Fibroblast of lung (primary cell): ENCODE results near the gene TBC1D22A. TPM values are rescaled to one million over a fixed set of nuclear protein-coding genes. Genes with fewer than 3 reads are reported as not detected.

Experiments used
- DNase-seq, 2 donors: peaks; one replicate each; pipeline versions ENCODE4 v3.0.0 to v3.0.0-alpha.2; 2010; ENCODE audit warnings: low read depth in 2 of 2
- H2AFZ ChIP-seq: 2 replicates; pipeline ENCODE4 v1.5.1; 2012; ENCODE audit warnings: low read length, control low read depth, inconsistent platforms
- H3K27ac ChIP-seq: 2 replicates; pipeline ENCODE4 v1.5.1; 2011; ENCODE audit warnings: low read length, control low read depth; ENCODE audit not compliant: insufficient read depth
- H3K27me3 ChIP-seq: 2 replicates; pipeline ENCODE4 v1.5.1; 2011; ENCODE audit warnings: mild to moderate bottlenecking, low read length; ENCODE audit not compliant: control insufficient read depth, insufficient read depth
- H3K36me3 ChIP-seq: 2 replicates; pipeline ENCODE4 v1.5.1; 2011; ENCODE audit warnings: low read length; ENCODE audit not compliant: control insufficient read depth, insufficient read depth
- H3K4me1 ChIP-seq: 2 replicates; pipeline ENCODE4 v1.5.1; 2011; ENCODE audit warnings: low read length; ENCODE audit not compliant: control insufficient read depth, insufficient read depth; ENCODE audit errors: extremely low read depth
- H3K4me2 ChIP-seq: 2 replicates; pipeline ENCODE4 v1.5.1; 2011; ENCODE audit warnings: low read length, control low read depth; ENCODE audit not compliant: insufficient read depth; ENCODE audit errors: extremely low read depth
- H3K4me3 ChIP-seq, 4 experiments: fragments of 200-600 bp in 1 of 4; sonication (generic) in 1 of 4; replicated peaks in 1 of 4; 2 replicates each; pipeline ENCODE4 v1.5.1; 2011 to 2016; ENCODE audit warnings: low read length in 4 of 4, low read depth in 3 of 4, mild to moderate bottlenecking in 3 of 4, control low read depth in 2 of 4, inconsistent platforms in 1 of 4, mixed read lengths in 1 of 4; ENCODE audit not compliant: insufficient read depth in 1 of 4; ENCODE audit errors: control extremely low read depth in 1 of 4
- H3K79me2 ChIP-seq: 2 replicates; pipeline ENCODE4 v1.5.1; 2012; ENCODE audit warnings: mild to moderate bottlenecking, low read length, inconsistent platforms; ENCODE audit not compliant: control insufficient read depth, insufficient read depth
- H3K9ac ChIP-seq: 2 replicates; pipeline ENCODE4 v1.5.1; 2011; ENCODE audit warnings: mild to moderate bottlenecking, low read length, control low read depth; ENCODE audit not compliant: insufficient read depth
- H3K9me3 ChIP-seq: 2 replicates; pipeline ENCODE4 v1.5.1; 2012; ENCODE audit warnings: low read depth, low read length; ENCODE audit not compliant: control insufficient read depth, insufficient read depth
- H4K20me1 ChIP-seq: 2 replicates; pipeline ENCODE4 v1.5.1; 2011; ENCODE audit warnings: low read length; ENCODE audit not compliant: control insufficient read depth, insufficient read depth; ENCODE audit errors: extremely low read depth
- EZH2 ChIP-seq: IDR thresholded peaks from 2 replicates; pipeline ENCODE4 v1.5.1; 2012; ENCODE audit warnings: low read length, control low read depth, mild to moderate bottlenecking; ENCODE audit errors: missing control alignments
- polyA plus RNA-seq, 2 donors: library from polyadenylated mRNA; depleted of rRNA in 1 of 2; stranded (reverse) in 1 of 2; unstranded in 1 of 2; fragments of >200 nt; gene quantifications; 2 replicates each; pipeline ENCODE4 v1.2.1, GENCODE V29; 2011 to 2012; ENCODE audit warnings: missing spikeins in 1 of 2
- total RNA-seq: library from RNA; depleted of rRNA; stranded (reverse); fragments of >200 nt; gene quantifications from 2 replicates; pipeline ENCODE4 v1.2.1, GENCODE V29; 2014
- TF ChIP-seq, protein P1 (sequence below), 2 donors: IDR thresholded peaks in 1 of 2; conservative IDR thresholded peaks in 1 of 2; 1 replicate in 1 of 2; 2 replicates in 1 of 2; pipeline ENCODE4 v1.5.1; 2011 to 2012; ENCODE audit warnings: low read length in 2 of 2, control low read depth in 1 of 2, inconsistent platforms in 1 of 2, low read depth in 1 of 2, mild to moderate bottlenecking in 1 of 2

Gene TBC1D22A
- total and polyA plus RNA-seq, 2 donors (not counting 1 experiment from before 2014, with no cell fraction given) = 11.6 to 17.6 TPM

- Histone ChIP-seq H3K27me3 (no peaks in the 10 kb centered on the region), H3K9ac (no peak overlapping the region), H3K9me3 (no peaks in the 10 kb centered on the region), H4K20me1 (no peaks in the 10 kb centered on the region), H3K36me3 (no peaks in the 10 kb centered on the region), H3K4me2 (no peak overlapping the region), H3K4me1 (peaks cover 3% of the 10 kb centered on the region), H3K79me2 (peaks cover 39% of the 10 kb centered on the region), H3K27ac (no peak overlapping the region), H2AFZ (no peak overlapping the region), H3K4me3 (no peak overlapping the region)
- TF ChIP-seq, protein P1, sequence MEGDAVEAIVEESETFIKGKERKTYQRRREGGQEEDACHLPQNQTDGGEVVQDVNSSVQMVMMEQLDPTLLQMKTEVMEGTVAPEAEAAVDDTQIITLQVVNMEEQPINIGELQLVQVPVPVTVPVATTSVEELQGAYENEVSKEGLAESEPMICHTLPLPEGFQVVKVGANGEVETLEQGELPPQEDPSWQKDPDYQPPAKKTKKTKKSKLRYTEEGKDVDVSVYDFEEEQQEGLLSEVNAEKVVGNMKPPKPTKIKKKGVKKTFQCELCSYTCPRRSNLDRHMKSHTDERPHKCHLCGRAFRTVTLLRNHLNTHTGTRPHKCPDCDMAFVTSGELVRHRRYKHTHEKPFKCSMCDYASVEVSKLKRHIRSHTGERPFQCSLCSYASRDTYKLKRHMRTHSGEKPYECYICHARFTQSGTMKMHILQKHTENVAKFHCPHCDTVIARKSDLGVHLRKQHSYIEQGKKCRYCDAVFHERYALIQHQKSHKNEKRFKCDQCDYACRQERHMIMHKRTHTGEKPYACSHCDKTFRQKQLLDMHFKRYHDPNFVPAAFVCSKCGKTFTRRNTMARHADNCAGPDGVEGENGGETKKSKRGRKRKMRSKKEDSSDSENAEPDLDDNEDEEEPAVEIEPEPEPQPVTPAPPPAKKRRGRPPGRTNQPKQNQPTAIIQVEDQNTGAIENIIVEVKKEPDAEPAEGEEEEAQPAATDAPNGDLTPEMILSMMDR (conservative IDR thresholded peaks at IDR 0.05 in 1 of 2, IDR thresholded peaks at IDR 0.05 in 1 of 2; ENCODE audit: low read depth in 1 of 2, low read length in 2 of 2) = no peak
- no peak for TF ChIP-seq EZH2
- no peak for DNase-seq
These were observed 12.0 kb downstream of the TBC1D22A start for GRCh38 chr22:46774253-46774979.

DNA sequence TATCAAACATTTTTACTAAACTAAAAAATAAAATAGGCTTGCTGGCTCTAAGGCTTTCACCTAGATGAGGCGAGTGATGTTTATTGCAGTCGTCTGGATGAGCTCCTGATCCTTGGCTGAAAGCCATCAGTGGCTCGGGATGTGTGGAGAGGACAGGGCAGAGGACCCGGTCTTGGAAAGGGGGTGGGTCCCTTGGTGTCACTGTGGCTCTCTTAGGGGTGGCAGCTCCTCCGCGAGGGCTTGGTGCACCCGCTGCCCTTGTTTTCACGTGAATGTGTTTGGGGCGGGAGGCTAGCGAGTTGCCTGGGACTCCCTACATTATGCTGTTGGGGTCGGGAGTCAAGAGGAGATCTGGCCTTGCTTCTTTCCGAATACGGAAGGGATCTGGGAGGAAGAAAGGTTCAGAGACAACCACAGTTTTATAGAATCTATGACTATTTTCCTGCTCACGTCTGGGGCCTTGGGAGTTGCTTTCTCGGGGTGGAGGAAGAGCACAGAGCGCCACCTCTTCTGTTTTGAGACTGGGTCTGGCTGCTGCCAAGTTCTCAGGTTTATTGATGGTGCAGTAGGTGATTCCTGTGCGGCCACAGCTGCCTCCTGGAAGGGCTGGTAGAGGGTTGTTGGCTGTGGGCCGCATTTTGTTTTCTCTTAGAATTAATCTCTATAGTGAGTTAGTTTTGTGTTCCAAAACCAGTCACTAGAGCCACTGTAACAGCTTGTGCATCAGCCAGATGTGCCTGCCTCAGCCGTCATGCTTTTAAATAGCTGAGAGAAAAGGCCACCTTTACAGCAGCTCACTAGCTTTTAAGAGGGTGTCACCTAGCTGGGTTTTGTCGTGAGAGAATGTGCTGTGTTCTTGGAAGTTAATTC is 12.8 kb downstream of the TBC1D22A start:
- no peak overlapping the region for H3K4me2 ChIP-seq
- H3K27me3 ChIP-seq = no peaks in the 10 kb centered on the region
- TF ChIP-seq, protein P1 (conservative IDR thresholded peaks at IDR 0.05 in 1 of 2, IDR thresholded peaks at IDR 0.05 in 1 of 2; ENCODE audit: low read depth in 1 of 2, low read length in 2 of 2) = no peak
- no peak for TF ChIP-seq EZH2
- no peaks in the 10 kb centered on the region for H4K20me1 ChIP-seq
- H3K79me2 ChIP-seq = peaks cover 35% of the 10 kb centered on the region
- no peak overlapping the region for H3K27ac ChIP-seq
- H2AFZ ChIP-seq = no peak overlapping the region
- H3K4me1 ChIP-seq = peaks cover 3% of the 10 kb centered on the region
- H3K9me3 ChIP-seq = no peaks in the 10 kb centered on the region
- no peaks in the 10 kb centered on the region for H3K36me3 ChIP-seq
- no peak for DNase-seq
- no peak overlapping the region for H3K9ac ChIP-seq
- no peak overlapping the region for H3K4me3 ChIP-seq
